Measurements from ENCODE around the gene FGFR2. TPM values are rescaled to one million over a fixed set of nuclear protein-coding genes. Genes with fewer than 3 reads are reported as not detected.

Gene FGFR2
- total RNA-seq, 4 donors from 2014 or later = 41.6 to 79.3 (median 60.5) TPM

- Histone ChIP-seq H3K27me3 (no peaks in the 10 kb centered on the region), H3K9me3 (no peaks in the 10 kb centered on the region), H3K4me1 (peaks cover 0 to 25% (median 0%) of the 10 kb centered on the region in 3 donors), H3K27ac (no peak overlapping the region), H3K36me3 (peaks cover 0 to 24% of the 10 kb centered on the region in 2 donors), H3K4me3 (no peak overlapping the region)
- WGBS, 2 donors (ENCODE audit: low coverage in 1 of 2) = 89 to 92% methylated on average over 6 to 10 of the region's 10 CpGs
- TF ChIP-seq POLR2A (IDR thresholded peaks at IDR 0.05) (no peak), CTCF (IDR thresholded peaks at IDR 0.05) (no peak), POLR2AphosphoS5 (IDR thresholded peaks at IDR 0.05) (no peak), EP300 (IDR thresholded peaks at IDR 0.05) (no peak)
- ATAC-seq = no peak
Observed at GRCh38 chr10:121551210-121551885, 46.9 kb downstream of the FGFR2 start.

- Histone ChIP-seq H3K27me3 (no peaks in the 10 kb centered on the region), H3K36me3 (peaks cover 0 to 7% of the 10 kb centered on the region in 2 donors), H3K4me3 (no peak overlapping the region), H3K27ac (no peak overlapping the region), H3K9me3 (no peaks in the 10 kb centered on the region), H3K4me1 (peaks cover 0 to 40% (median 0%) of the 10 kb centered on the region in 3 donors)
- ATAC-seq = no peak
- WGBS, 2 donors (ENCODE audit: low coverage in 1 of 2) = 89 to 100% methylated on average over 1 to 5 of the region's 5 CpGs
- TF ChIP-seq POLR2AphosphoS5 (IDR thresholded peaks at IDR 0.05) (no peak), CTCF (IDR thresholded peaks at IDR 0.05) (no peak), POLR2A (IDR thresholded peaks at IDR 0.05) (no peak), EP300 (IDR thresholded peaks at IDR 0.05) (no peak)
Observed at GRCh38 chr10:121544301-121544869, 53.9 kb downstream of the FGFR2 start.

GRCh38 chr10:121543545-121543944 is 54.7 kb downstream of the FGFR2 start:
- TF ChIP-seq POLR2A (IDR thresholded peaks at IDR 0.05) (no peak), EP300 (IDR thresholded peaks at IDR 0.05) (no peak), POLR2AphosphoS5 (IDR thresholded peaks at IDR 0.05) (no peak), CTCF (IDR thresholded peaks at IDR 0.05) (no peak)
- peaks cover 0 to under 1% of the 10 kb centered on the region in 2 donors for H3K36me3 ChIP-seq
- no peak for ATAC-seq
- no peak overlapping the region for H3K4me3 ChIP-seq
- H3K27ac ChIP-seq = no peak overlapping the region
- peaks cover 0 to 40% (median 0%) of the 10 kb centered on the region in 3 donors for H3K4me1 ChIP-seq
- no peaks in the 10 kb centered on the region for H3K27me3 ChIP-seq
- WGBS, 2 donors (ENCODE audit: low coverage in 1 of 2) = 92% methylated on average over 2 of the region's 7 CpGs; no CpG with 5 or more reads in 1 of the 2 donors
- H3K9me3 ChIP-seq = no peaks in the 10 kb centered on the region

GRCh38 chr10:121541450-121542120 is 56.7 kb downstream of the FGFR2 start:
- peaks cover 0 to 14% of the 10 kb centered on the region in 2 donors for H3K36me3 ChIP-seq
- no peaks in the 10 kb centered on the region for H3K27me3 ChIP-seq
- TF ChIP-seq POLR2A (IDR thresholded peaks at IDR 0.05) (no peak), EP300 (IDR thresholded peaks at IDR 0.05) (no peak), CTCF (IDR thresholded peaks at IDR 0.05) (no peak), POLR2AphosphoS5 (IDR thresholded peaks at IDR 0.05) (no peak)
- ATAC-seq = no peak
- WGBS, 2 donors (ENCODE audit: low coverage in 1 of 2) = 46 to 77% methylated on average over 8 of the region's 8 CpGs
- peaks cover 0 to 39% (median 0%) of the 10 kb centered on the region in 3 donors for H3K4me1 ChIP-seq
- H3K9me3 ChIP-seq = no peaks in the 10 kb centered on the region
- H3K27ac ChIP-seq = no peak overlapping the region
- no peak overlapping the region for H3K4me3 ChIP-seq
